ENCODE data around the gene ZNF276.

GRCh38 chr16:89729293-89729692 lies 8.0 kb downstream of the ZNF276 start:
- no peak for TF ChIP-seq POLR2AphosphoS5 (IDR thresholded peaks at IDR 0.05; ENCODE audit: borderline replicate concordance, low read depth, low read length)
- TF ChIP-seq EZH2 (IDR thresholded peaks at IDR 0.05) = no peak
